GM18861 (cell line): Measurements from ENCODE around the gene EEFSEC.

Experiments
- ATAC-seq: cut with Tn5 transposase; IDR thresholded peaks from one replicate; pipeline ENCODE4 v1.9.1; 2021; ENCODE audit not compliant: unreplicated experiment

EEFSEC gene

GRCh38 chr3:128347282-128347681 is 194.0 kb downstream of the EEFSEC start:
- ATAC-seq = no peak

GRCh38 chr3:128348075-128348474 is 194.8 kb downstream of the EEFSEC start:
- no peak for ATAC-seq

DNA sequence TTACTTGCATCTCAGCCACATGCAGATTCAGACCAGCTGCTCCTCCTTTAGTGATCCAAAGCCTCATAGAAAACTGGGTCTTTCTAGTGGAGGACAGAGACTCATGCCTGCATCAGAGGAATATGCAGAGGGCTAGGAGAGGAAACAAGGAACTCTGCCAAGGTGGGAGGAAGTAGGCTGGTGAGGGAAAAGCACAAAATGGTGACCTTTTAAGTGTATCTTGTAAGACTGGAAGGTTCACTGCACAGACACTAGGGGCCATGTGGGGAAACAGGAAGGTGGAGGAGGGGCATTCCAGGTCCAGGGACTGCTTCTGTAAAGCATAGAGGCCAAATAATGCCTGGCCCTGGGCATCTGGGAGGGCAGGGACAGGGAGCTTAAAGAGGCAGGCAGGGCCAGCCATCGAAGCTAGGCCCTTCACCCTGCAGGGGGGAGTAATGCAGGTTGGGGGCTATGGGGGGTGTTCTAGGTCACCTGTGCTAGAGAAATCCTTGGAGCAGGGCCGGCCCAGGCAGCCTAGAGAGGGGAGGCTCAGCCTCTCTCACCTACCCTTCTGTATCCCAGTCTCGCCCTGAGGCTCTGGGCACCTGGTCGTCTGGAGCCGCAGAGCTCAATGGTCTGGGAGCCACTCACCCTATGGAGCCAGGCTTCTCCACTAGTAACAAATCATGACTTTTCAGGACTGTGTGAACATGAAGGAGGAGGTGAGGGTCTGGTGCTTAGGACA is 195.7 kb downstream of the EEFSEC start:
- no peak for ATAC-seq

DNA sequence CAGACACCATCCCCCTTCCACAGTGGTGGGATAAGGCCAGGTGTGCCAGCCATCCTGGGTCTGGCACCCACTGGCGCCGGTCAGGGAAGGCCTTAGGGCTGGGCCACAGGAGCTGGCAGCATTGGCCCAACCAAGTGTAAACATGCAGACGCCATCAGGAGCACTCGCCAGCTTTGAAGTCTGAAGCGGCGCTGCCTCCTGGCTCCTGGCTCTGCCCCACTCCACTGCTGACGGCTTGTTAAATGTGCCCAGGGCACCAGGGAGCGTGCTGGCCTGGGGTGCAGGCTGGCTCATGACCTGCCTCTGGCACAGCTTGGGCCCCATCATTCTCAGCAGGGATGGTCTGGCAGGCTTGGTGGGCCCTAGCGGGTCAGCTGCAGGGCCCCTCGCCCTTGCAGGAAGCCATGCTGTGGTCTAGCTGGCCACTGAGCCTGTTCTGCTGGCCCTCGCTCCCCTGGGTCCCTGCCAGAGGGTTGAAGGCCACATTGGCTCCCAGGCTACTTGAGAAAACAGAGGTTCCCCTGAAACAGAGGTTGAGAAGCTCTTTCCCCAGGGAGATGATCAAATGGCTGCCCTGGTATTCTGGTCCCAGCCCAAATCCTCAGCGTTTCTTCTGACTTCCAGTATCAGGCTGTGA is 196.8 kb downstream of the EEFSEC start:
- no peak for ATAC-seq

DNA sequence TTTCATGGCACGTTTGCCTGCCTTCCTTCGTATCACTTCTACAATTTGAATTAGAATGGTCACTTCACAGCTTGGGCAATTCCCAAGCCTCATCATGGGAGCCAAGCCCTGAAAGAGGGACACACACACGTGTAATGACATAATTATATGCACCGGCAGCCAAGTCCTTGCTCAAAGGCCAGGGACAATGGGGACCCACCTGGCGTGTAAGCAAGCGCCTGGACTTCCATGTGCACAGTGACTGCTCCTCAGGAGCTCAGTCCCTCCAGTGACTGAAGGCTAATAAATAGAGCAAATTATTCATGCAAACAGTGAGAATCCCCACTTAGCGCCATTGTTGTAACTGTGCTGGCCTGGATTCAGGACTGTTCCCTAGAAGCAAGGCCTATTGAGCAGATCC is 198.3 kb downstream of the EEFSEC start:
- ATAC-seq = no peak

- ATAC-seq = no peak
Observed at GRCh38 chr3:128352326-128352725, 199.0 kb downstream of the EEFSEC start.

- no peak for ATAC-seq
Observed at GRCh38 chr3:128353361-128353965, 200.2 kb downstream of the EEFSEC start.

DNA sequence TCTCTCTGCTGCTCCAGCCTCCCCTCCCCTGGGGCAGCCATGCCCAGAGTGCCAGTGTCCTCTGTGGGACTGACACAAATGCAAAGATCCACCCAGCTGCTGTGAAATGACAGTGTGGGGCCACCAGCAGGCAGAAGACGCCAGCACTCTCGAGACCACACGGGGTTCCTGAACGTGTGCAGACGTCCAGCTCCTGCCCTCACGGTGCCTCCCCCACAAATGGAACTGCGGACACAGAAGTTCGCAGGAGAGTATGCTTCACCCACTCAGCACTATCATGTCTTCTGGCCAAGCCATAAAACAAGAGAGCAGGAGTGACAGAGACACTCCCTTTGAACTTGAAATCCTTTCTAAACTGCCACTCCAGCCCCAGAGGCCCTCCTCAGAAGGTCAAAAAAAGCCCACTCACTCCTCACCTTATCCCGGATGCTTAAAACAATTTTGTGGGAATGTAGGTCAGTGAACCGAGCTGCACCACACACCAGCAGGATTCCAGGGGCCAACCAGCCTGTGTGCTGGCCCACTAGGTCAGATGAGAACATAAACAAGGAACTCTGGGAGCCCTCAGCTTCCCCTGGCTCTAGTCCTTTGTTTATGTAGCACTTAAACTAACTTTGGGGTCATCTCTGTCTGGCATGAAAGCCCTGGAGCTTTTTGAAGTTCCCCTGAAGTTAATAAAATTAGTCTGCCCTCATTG is 200.9 kb downstream of the EEFSEC start:
- no peak for ATAC-seq

GRCh38 chr3:128354788-128355542 is 201.7 kb downstream of the EEFSEC start:
- no peak for ATAC-seq

DNA sequence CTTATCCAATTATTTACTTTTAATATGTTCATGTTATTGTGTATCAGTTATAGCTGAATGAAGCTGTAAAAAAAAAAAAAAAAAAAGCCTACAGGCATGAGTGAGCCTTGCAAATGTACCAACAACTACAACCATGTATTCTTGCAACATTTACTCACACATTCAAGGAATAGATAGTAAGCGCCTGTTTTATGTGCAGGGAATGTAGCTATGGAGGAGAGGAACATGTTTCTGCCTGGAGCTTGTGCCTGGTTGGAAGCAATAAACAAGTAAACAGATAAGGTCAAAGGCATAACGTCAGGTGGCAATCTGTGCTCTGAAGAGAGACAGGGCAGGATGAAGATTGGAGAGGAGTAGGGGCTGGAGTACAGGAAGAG is 202.2 kb downstream of the EEFSEC start:
- no peak for ATAC-seq

- no peak for ATAC-seq
Observed at GRCh38 chr3:128356822-128357221, 203.5 kb downstream of the EEFSEC start.

DNA sequence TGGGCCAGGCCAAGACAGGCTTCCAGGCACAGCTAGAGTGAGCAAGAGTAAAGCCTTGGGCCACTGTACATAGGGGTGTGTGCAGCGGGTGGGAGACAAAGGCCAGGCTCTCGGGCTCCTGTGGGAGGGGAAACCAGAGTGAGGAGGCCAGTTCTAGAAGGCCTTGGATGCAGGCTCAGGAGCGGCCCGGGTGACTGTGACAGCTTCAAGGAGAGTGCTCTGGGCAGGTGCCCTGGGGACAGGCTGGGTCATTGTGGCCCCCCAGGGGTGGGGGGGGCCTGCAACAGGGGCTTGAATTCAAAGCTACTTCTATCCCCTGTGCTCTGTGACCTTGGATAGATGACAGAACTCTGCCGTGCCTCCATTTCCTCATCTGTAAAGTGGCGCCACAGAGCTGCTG is 204.3 kb downstream of the EEFSEC start:
- ATAC-seq = no peak

DNA sequence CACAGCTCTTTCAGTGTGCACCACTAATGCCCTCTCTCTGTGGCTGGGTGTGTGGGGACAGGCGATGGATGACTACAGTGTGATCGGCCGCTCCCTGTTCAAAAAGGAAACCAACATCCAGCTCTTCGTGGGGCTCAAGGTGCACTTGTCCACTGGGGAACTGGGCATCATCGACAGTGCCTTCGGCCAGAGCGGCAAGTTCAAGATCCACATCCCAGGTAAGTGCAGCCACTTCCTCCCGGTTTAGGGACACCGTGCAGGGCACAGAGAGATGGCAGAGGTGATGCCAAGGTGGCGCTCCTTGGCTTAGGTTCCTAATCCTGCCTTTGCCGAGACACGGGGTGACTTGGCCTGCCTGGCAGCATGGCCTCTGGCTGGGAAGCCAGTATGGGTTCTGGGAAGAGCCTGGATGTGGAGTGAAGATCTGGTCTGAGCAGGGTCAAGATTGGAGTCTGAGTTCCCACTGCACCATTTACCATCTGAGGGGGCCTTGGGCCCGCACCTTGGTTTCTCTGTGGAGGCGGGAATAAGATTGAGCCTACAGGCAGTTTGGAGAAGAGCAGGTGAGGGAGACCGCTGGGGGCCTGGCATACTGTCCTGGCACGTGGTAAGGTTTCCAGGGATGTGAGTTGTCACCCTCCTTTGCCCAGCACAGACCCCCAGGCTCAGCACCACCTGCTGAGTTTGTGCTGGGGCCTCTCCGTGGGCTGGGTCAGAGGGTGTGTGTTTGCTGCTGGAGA is 205.0 kb downstream of the EEFSEC start:
- ATAC-seq = no peak

GRCh38 chr3:128359060-128359664 is 205.9 kb downstream of the EEFSEC start:
- ATAC-seq = no peak

- no peak for ATAC-seq
Observed at GRCh38 chr3:128359846-128360642, 206.8 kb downstream of the EEFSEC start.

GRCh38 chr3:128360705-128361271 is 207.5 kb downstream of the EEFSEC start:
- ATAC-seq = no peak

- ATAC-seq = no peak
Observed at GRCh38 chr3:128362026-128362965, 209.0 kb downstream of the EEFSEC start.

- ATAC-seq = no peak
Observed at GRCh38 chr3:128364291-128364690, 211.0 kb downstream of the EEFSEC start.
